PC-3 (cell line): ENCODE results near the gene BACE2. TPM values are rescaled to one million over a fixed set of nuclear protein-coding genes. Genes with fewer than 3 reads are reported as not detected.

Experiments
- ATAC-seq: fragments of 200-7000 bp; cut with Tn5 transposase; 2 replicates; pipeline ENCODE4 v1.9.1; 2020; ENCODE audit warnings: mild to moderate bottlenecking, moderate library complexity
- BruUV-seq: library from RNA; stranded (reverse); fragments of 400-500 nt; replicated peaks from 2 replicates; lab custom pipeline; 2021; lab: Mats Ljungman, UMichigan
- CTCF ChIA-PET: fragments of 300-600 bp; sonication (Branson Sonifier 250); formaldehyde crosslinking; loops from one replicate; lab custom pipeline; 2022; ENCODE audit warnings: antibody characterized with exemption; lab: Charles Lee
- POLR2A ChIA-PET: fragments of 300-600 bp; sonication (Branson Sonifier 250); formaldehyde crosslinking; loops from one replicate; lab custom pipeline; 2022; ENCODE audit warnings: antibody characterized with exemption; ENCODE audit not compliant: unreplicated experiment; lab: Charles Lee
- DNase-seq: peaks from one replicate; pipeline ENCODE4 v3.0.0-alpha.2; 2015
- H2AFZ ChIP-seq: fragments of 300-600 bp; sonication (generic); 2 replicates; pipeline ENCODE4 v1.6.0; 2016; ENCODE audit warnings: antibody characterized with exemption, low read length
- H3F3A ChIP-seq: fragments of 300-600 bp; sonication (generic); one replicate; pipeline ENCODE4 v1.6.0; 2017; ENCODE audit warnings: antibody characterized with exemption, low read length, control low read depth, mild to moderate bottlenecking; ENCODE audit not compliant: unreplicated experiment
- H3K27ac ChIP-seq: fragments of 300-600 bp; sonication (generic); 2 replicates; pipeline ENCODE4 v1.5.1; 2016; ENCODE audit warnings: mild to moderate bottlenecking, low read length
- H3K27me3 ChIP-seq: fragments of 300-600 bp; sonication (generic); 2 replicates; pipeline ENCODE4 v1.6.1; 2016; ENCODE audit warnings: low read length, mixed read lengths
- H3K36me3 ChIP-seq: fragments of 300-600 bp; sonication (generic); 2 replicates; pipeline ENCODE4 v1.6.1; 2016; ENCODE audit warnings: low read depth, mixed run types, low read length, mixed read lengths
- H3K4me1 ChIP-seq: fragments of 300-600 bp; sonication (generic); 2 replicates; pipeline ENCODE4 v1.5.1; 2016; ENCODE audit warnings: low read length; ENCODE audit not compliant: insufficient read depth
- H3K4me2 ChIP-seq: fragments of 300-600 bp; sonication (generic); 2 replicates; pipeline ENCODE4 v1.6.0; 2016; ENCODE audit warnings: low read length
- H3K4me3 ChIP-seq: fragments of 300-600 bp; sonication (generic); 2 replicates; pipeline ENCODE4 v1.5.1; 2016; ENCODE audit warnings: mild to moderate bottlenecking, low read length, mixed read lengths
- H3K79me2 ChIP-seq: fragments of 300-600 bp; sonication (generic); 2 replicates; pipeline ENCODE4 v1.6.1; 2017; ENCODE audit warnings: low read length, mixed read lengths
- H3K9ac ChIP-seq: fragments of 300-600 bp; sonication (generic); 2 replicates; pipeline ENCODE4 v1.6.0; 2016; ENCODE audit warnings: mild to moderate bottlenecking, low read length
- H3K9me2 ChIP-seq: fragments of 300-600 bp; sonication (generic); replicated peaks from 2 replicates; pipeline ENCODE4 v1.6.1; 2016; ENCODE audit warnings: mixed run types, low read length, mixed read lengths
- H3K9me3 ChIP-seq: fragments of 300-600 bp; sonication (generic); 2 replicates; pipeline ENCODE4 v1.6.1; 2016; ENCODE audit warnings: low read length, mixed read lengths
- H4K20me1 ChIP-seq: fragments of 300-600 bp; sonication (generic); 2 replicates; pipeline ENCODE4 v1.6.1; 2016; ENCODE audit warnings: low read length, mixed read lengths
- EZH2 ChIP-seq: fragments of 300-600 bp; sonication (generic); IDR thresholded peaks from one replicate; pipeline ENCODE4 v1.6.1; 2017; ENCODE audit warnings: antibody characterized with exemption, mild to moderate bottlenecking, low read length; ENCODE audit not compliant: unreplicated experiment
- EZH2phosphoT487 ChIP-seq: fragments of 300-600 bp; sonication (generic); IDR thresholded peaks from 2 replicates; pipeline ENCODE4 v1.6.1; 2018; ENCODE audit warnings: mild to moderate bottlenecking, antibody characterized with exemption, low read length, borderline replicate concordance
- intact Hi-C: fragments of 100-400 bp; cut with micrococcal nuclease; formaldehyde crosslinking; loops from 2 replicates; pipeline ENCODE4 v1.9.0; 2023
- total RNA-seq: library from RNA; depleted of rRNA; stranded (reverse); fragments of >200 nt; gene quantifications from 2 replicates; pipeline ENCODE4 v1.2.3, GENCODE V29; 2014
- TF ChIP-seq, protein P1 (sequence below): fragments of 300-600 bp; sonication (generic); conservative IDR thresholded peaks from 2 replicates; pipeline ENCODE4 v1.5.1; 2017; ENCODE audit warnings: antibody characterized with exemption, low read depth, mild to moderate bottlenecking, low read length

BACE2 gene
- total RNA-seq, 1 experiment from 2014 or later = 89.2 TPM

DNA sequence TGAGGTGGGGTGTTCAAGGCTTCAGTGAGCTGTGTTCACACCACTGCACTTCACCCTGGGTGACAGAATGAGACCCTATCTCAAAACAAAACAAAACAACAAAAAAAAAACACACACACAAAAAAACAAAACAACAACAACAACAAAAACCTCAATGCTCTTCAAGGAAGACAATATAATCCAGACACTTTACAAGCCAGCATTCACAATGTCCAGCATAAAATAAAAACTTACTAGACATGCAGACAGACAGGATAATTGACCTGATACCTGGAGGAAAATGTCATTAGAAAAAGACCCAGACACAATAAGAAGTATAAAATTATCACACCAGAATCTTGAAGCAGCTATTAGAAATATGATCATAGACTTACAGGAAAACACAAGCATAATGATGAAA, 39.0 kb upstream of the BACE2 start:
- Histone ChIP-seq H4K20me1 (no peaks in the 10 kb centered on the region), H3K4me1 (no peaks in the 10 kb centered on the region), H3K4me2 (no peak overlapping the region), H3K9ac (no peak overlapping the region), H3K9me2 (no peaks in the 10 kb centered on the region), H3K79me2 (no peaks in the 10 kb centered on the region), H3K9me3 (no peaks in the 10 kb centered on the region), H2AFZ (no peak overlapping the region), H3F3A (no peaks in the 10 kb centered on the region), H3K4me3 (no peak overlapping the region), H3K36me3 (no peaks in the 10 kb centered on the region), H3K27ac (no peak overlapping the region), H3K27me3 (peaks cover 25% of the 10 kb centered on the region; the same call in 1 of the 2 replicates)
- intact Hi-C loops = loop anchor here (10.0 kb wide), 2 partner anchors 86 to 126 kb away; no protein-coding TSS in a partner anchor
- ATAC-seq (no peak), DNase-seq (no peak)
- no TSS peak for BruUV-seq
- POLR2A ChIA-PET = no interaction called here
- TF ChIP-seq EZH2phosphoT487 (no peak), EZH2 (no peak)
- TF ChIP-seq, protein P1, sequence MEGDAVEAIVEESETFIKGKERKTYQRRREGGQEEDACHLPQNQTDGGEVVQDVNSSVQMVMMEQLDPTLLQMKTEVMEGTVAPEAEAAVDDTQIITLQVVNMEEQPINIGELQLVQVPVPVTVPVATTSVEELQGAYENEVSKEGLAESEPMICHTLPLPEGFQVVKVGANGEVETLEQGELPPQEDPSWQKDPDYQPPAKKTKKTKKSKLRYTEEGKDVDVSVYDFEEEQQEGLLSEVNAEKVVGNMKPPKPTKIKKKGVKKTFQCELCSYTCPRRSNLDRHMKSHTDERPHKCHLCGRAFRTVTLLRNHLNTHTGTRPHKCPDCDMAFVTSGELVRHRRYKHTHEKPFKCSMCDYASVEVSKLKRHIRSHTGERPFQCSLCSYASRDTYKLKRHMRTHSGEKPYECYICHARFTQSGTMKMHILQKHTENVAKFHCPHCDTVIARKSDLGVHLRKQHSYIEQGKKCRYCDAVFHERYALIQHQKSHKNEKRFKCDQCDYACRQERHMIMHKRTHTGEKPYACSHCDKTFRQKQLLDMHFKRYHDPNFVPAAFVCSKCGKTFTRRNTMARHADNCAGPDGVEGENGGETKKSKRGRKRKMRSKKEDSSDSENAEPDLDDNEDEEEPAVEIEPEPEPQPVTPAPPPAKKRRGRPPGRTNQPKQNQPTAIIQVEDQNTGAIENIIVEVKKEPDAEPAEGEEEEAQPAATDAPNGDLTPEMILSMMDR = no peak
- CTCF ChIA-PET = no interaction called here

DNA sequence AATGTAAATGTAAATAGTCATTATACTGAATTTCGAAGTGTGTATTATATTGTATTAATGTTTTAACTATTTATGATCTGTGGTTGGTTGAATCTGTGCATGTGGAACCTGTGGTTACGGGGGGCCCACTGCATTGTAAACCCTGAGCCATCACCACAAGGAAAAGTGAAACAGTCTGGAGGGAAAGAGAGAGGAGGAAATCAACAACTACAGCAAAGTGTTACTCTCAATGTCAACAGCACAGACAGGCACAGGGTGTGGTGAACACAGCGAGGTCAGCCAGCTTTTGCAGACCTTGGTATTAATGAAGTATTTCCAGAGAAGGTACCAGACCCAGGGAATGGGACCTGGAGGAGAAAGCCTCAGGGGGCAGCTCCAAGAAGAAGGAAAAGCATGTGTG, 37.1 kb upstream of the BACE2 start:
- Histone ChIP-seq H3K9me3 (no peaks in the 10 kb centered on the region), H3K27me3 (peaks cover 10% of the 10 kb centered on the region; the same call in 1 of the 2 replicates), H3K4me1 (no peaks in the 10 kb centered on the region), H3K9ac (no peak overlapping the region), H2AFZ (no peak overlapping the region), H4K20me1 (no peaks in the 10 kb centered on the region), H3F3A (no peaks in the 10 kb centered on the region), H3K4me2 (no peak overlapping the region), H3K9me2 (no peaks in the 10 kb centered on the region), H3K4me3 (no peak overlapping the region), H3K27ac (no peak overlapping the region), H3K79me2 (no peaks in the 10 kb centered on the region), H3K36me3 (no peaks in the 10 kb centered on the region)
- POLR2A ChIA-PET = no interaction called here
- CTCF ChIA-PET = no interaction called here
- ATAC-seq (no peak), DNase-seq (no peak)
- TF ChIP-seq EZH2 (no peak), EZH2phosphoT487 (no peak)
- TF ChIP-seq, protein P1 = no peak
- intact Hi-C loops = no loop called here
- no TSS peak for BruUV-seq

DNA sequence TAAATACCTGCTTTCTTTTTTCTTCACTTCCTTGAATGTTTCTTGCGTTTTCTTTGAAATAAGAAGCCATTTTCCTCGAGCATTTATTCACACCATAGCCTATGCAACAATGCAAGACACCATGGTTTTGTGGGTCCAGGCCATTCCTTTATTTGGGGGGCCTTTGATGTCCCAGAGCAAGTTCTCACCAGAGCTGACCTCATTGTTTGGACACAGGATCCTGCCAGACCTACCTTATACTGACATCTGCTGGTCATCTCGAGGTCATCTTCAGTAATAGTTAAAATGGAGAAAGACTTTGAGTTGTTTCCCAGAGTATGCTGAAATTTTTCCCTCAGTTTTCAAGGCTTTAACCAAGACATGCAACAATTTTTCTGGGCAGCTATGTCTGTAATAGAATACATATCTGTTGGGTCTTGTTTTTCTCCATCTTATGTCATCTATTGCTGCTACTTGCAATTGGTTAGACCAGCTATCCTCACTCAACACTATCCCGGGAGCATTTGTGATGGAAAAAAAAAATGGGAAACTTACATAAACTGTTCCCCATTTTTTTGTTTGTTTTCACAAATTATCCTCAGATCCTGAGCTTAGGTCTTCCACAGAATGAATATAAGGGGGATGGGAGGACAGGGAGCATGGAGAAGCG, 34.0 kb upstream of the BACE2 start:
- DNase-seq = peak; percentile 53
- TF ChIP-seq EZH2phosphoT487 = no peak
- TF ChIP-seq, protein P1 = peak; percentile 78
- Histone ChIP-seq H3K36me3 (no peaks in the 10 kb centered on the region), H4K20me1 (no peaks in the 10 kb centered on the region), H3K9me2 (no peaks in the 10 kb centered on the region), H3K4me2 (no peak overlapping the region), H3K27me3 (no peaks in the 10 kb centered on the region), H3K9me3 (no peaks in the 10 kb centered on the region), H3K27ac (no peak overlapping the region), H3K4me1 (no peaks in the 10 kb centered on the region), H2AFZ (no peak overlapping the region), H3K9ac (no peak overlapping the region), H3K4me3 (no peak overlapping the region), H3F3A (no peaks in the 10 kb centered on the region), H3K79me2 (no peaks in the 10 kb centered on the region)
- ATAC-seq = peak; percentile 88
- POLR2A ChIA-PET = no interaction called here
- intact Hi-C loops = no loop called here
- CTCF ChIA-PET = interaction anchor here (0.7 to 1.1 kb wide), 3 partner anchors 11 to 300 kb away, joined by 3 to 5 read pairs (median 4); no protein-coding TSS in a partner anchor
- BruUV-seq = no TSS peak
